ENCODE results near the gene RAD51AP1.
"Not testable (repeated sequence)": the region's sequence is repeated elsewhere in the genome, so short reads cannot be mapped to it uniquely, and the experiment has no call there.

Gene RAD51AP1, protein sequence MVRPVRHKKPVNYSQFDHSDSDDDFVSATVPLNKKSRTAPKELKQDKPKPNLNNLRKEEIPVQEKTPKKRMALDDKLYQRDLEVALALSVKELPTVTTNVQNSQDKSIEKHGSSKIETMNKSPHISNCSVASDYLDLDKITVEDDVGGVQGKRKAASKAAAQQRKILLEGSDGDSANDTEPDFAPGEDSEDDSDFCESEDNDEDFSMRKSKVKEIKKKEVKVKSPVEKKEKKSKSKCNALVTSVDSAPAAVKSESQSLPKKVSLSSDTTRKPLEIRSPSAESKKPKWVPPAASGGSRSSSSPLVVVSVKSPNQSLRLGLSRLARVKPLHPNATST

DNA sequence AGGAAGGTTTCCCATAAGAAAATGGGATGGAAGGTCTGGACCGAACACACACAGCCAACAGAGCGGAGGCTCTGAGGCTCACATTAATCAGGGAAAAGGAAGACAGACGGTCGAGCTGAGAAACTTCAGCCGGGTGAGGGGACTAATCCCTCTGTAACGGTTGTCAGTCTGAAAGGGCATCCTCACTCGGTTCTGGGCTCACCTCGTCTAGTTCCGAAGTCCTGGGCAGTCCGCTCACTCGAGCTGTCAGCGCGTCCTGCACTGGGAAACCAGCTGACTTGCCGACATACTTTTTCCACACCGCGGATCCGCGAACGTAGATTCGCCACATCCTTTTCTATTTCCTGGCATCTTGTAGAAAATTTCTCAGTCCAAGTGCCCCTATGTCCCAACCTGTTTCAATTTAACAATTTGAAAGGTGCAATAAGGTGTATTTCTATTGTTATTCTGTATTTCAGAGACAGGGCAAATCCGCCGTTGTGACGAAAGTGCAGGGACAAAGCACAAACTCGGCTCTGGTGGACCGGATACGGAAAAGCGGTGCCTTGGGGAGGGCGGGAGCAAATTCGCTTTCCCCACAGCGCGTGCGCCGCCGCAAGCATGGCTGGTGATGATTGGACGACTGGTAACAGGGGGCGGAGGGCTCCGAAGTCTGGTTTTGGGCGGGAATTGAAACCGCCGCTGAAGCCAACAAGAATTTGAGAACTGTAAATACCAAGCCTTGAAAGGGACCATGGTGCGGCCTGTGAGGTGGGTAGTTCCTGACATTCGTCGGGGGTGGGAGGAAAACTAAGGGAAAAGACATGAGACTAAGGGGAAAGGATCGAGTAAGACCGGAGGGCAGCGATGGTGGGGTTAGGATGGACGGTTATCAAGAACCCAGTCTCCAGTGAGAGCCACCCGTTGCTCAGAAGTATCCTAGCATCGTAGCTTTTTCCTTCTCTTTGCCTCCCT lies at the start of gene RAD51AP1:
RAD51AP1 (plus strand) TSS at position 684 of the 954 bp plus-strand sequence; CDS start at position 734, 50 bp downstream.
- Histone ChIP-seq H3K9ac (ENCODE audit: low read length) (peak within 1 kb of the TSS; percentile 94), H3K36me3 (ENCODE audit: control insufficient read depth, insufficient read depth, low read length) (peaks cover 28% of the 10 kb centered on the region), H3K4me1 (ENCODE audit: control insufficient read depth, insufficient read depth, low read length) (peaks cover 9% of the 10 kb centered on the region), H3K4me3 (ENCODE audit: low read depth, low read length) (peak within 1 kb of the TSS; percentile 87), H3K27me3 (ENCODE audit: control insufficient read depth, insufficient read depth, low read length) (no peaks in the 10 kb centered on the region), H3K9me3 (ENCODE audit: control insufficient read depth, insufficient read depth, low read depth, low read length) (no peaks in the 10 kb centered on the region), H3K27ac (ENCODE audit: low read depth, low read length) (peak within 1 kb of the TSS; percentile 99)

DNA sequence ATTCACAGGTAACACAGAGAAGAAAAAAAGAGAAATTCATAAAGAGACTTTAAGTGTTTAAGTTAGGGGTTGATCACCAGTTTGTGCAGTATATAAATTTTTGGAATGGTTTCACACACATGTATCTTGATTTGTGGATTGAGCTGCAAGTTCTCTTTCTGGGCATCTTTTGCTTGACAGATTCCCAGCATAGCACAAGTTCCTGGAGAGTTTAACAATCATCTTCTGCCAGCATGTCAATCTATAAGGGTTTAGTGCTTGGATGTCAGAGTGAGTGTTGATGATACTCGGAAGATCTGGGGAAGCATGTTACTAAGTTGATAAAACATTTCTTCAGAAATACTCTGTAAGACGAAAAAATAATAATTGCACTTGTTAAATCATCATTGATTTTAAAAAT lies 49.1 kb upstream of the RAD51AP1 start:
- Histone ChIP-seq H3K27me3 (ENCODE audit: control insufficient read depth, insufficient read depth, low read length) (no peaks in the 10 kb centered on the region), H3K36me3 (ENCODE audit: control insufficient read depth, insufficient read depth, low read length) (peaks cover 19% of the 10 kb centered on the region), H3K27ac (ENCODE audit: low read depth, low read length) (no peak overlapping the region), H3K4me3 (ENCODE audit: low read depth, low read length) (no peak overlapping the region), H3K4me1 (ENCODE audit: control insufficient read depth, insufficient read depth, low read length) (peaks cover 16% of the 10 kb centered on the region), H3K9ac (ENCODE audit: low read length) (no peak overlapping the region), H3K9me3 (ENCODE audit: control insufficient read depth, insufficient read depth, low read depth, low read length) (no peaks in the 10 kb centered on the region)

DNA sequence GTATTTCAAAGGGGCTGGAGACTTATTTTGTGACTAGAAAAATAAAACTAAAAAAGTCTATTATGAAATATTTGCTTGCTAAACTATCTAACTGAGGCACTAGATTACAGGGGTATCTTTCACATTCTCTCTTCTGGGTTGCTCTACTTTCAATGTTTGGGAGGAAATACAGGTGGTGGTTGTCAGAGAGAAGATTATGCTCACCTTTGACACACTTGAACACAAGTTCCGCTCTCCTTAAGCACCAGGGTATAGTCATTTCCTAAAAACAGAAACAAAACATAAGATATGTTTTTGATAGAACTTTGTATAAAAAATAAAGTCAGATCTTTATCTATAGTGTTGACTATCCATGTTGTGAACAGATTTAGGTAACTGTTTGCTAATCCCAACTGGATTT lies 47.7 kb upstream of the RAD51AP1 start:
- Histone ChIP-seq H3K27me3 (ENCODE audit: control insufficient read depth, insufficient read depth, low read length) (no peaks in the 10 kb centered on the region), H3K27ac (ENCODE audit: low read depth, low read length) (no peak overlapping the region), H3K9ac (ENCODE audit: low read length) (no peak overlapping the region), H3K36me3 (ENCODE audit: control insufficient read depth, insufficient read depth, low read length) (peaks cover 21% of the 10 kb centered on the region), H3K4me3 (ENCODE audit: low read depth, low read length) (no peak overlapping the region), H3K9me3 (ENCODE audit: control insufficient read depth, insufficient read depth, low read depth, low read length) (no peaks in the 10 kb centered on the region), H3K4me1 (ENCODE audit: control insufficient read depth, insufficient read depth, low read length) (peaks cover 15% of the 10 kb centered on the region)

DNA sequence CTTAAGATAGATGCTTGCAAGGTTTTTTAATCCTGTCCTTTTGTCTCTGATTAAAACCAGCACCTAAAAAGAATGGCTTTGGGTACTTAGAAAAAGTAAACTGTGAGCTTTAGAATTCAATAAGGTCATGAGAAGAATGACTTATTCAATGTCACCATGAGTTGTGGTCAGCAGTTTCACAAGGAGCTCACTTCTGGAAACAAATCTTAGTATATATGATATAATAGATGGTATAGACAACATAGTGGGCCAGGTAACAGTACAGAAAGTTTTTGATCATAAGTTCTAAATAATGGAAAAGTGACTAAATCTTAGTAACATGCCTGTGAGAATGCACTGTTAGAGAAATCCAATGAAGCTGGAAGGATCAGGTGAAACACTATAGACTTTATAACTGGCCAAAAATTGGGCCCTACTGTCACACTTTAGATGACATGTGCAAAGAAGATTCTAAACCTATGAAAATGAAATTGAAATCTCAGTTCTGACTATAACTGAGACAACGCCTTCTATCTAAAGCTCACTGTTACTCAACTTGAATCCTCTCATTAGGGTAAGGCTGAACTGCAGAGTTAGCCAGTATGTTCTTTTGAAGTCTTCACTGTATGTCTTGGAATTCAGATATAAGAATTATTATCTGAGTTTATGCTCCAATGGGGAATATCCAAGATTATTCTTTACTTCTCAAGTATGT lies 42.4 kb upstream of the RAD51AP1 start:
- H3K9me3 ChIP-seq (ENCODE audit: control insufficient read depth, insufficient read depth, low read depth, low read length), result peaks cover 7% of the 10 kb centered on the region; the same call in 1 of the 2 replicates
- no peaks in the 10 kb centered on the region for H3K27me3 ChIP-seq (ENCODE audit: control insufficient read depth, insufficient read depth, low read length)
- H3K36me3 ChIP-seq (ENCODE audit: control insufficient read depth, insufficient read depth, low read length), result peaks cover 44% of the 10 kb centered on the region
- no peak overlapping the region for H3K27ac ChIP-seq (ENCODE audit: low read depth, low read length)
- no peaks in the 10 kb centered on the region for H3K4me1 ChIP-seq (ENCODE audit: control insufficient read depth, insufficient read depth, low read length)
- no peak overlapping the region for H3K4me3 ChIP-seq (ENCODE audit: low read depth, low read length)
- no peak overlapping the region for H3K9ac ChIP-seq (ENCODE audit: low read length)

DNA sequence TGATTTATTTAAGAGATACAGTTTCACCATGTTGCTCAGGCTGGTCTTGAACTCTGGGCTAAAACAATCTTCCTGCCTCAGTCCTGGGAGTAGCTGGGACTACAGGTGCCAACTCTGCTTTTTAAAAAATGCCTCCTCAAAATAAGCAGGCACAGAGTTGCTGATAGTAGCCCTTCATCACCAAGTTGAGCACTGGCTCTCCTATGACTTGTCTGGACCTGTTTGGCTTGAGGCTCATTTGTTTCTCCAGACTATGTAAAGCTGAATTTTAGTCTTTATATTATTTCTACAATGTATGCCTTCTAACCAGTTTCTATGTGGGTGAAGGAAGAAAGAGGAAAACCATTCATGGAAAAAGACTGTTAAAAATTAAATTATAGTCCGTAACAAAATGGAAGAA lies 39.5 kb upstream of the RAD51AP1 start:
- no peaks in the 10 kb centered on the region for H3K4me1 ChIP-seq (ENCODE audit: control insufficient read depth, insufficient read depth, low read length)
- peaks cover 63% of the 10 kb centered on the region for H3K36me3 ChIP-seq (ENCODE audit: control insufficient read depth, insufficient read depth, low read length)
- H3K27me3 ChIP-seq (ENCODE audit: control insufficient read depth, insufficient read depth, low read length), result no peaks in the 10 kb centered on the region
- H3K4me3 ChIP-seq (ENCODE audit: low read depth, low read length), result no peak overlapping the region
- H3K9me3 ChIP-seq (ENCODE audit: control insufficient read depth, insufficient read depth, low read depth, low read length), result peaks cover 7% of the 10 kb centered on the region; the same call in 1 of the 2 replicates
- no peak overlapping the region for H3K27ac ChIP-seq (ENCODE audit: low read depth, low read length)
- no peak overlapping the region for H3K9ac ChIP-seq (ENCODE audit: low read length)

DNA sequence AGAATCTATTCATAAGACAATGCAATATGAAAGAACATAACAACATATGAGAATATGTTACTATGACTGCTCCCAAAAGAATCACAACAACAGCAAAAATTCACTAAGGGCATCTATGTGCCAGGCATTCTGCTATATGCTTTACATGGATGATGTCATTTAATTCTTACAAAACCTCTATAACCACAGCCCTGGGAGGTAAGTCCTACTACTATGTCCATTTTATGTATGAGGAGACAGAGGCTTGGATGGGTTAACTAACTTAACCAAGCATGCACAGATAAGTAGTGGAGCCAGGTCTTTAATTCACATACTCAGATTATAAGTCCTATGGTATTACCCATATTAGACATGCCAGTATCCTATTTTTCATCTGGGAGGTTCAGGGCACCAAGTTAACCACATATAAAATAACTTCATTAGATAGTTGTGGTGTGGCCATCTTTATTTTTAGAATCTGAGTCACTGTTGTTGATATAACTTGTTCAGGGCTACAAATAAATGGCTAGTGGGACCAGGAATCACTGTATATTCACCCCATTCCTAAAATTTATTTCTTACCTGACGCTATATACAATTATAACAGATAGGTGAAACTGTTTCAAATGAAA lies 33.2 kb upstream of the RAD51AP1 start:
- Histone ChIP-seq H3K4me3 (ENCODE audit: low read depth, low read length) (no peak overlapping the region), H3K27me3 (ENCODE audit: control insufficient read depth, insufficient read depth, low read length) (no peaks in the 10 kb centered on the region), H3K27ac (ENCODE audit: low read depth, low read length) (no peak overlapping the region), H3K9me3 (ENCODE audit: control insufficient read depth, insufficient read depth, low read depth, low read length) (no peaks in the 10 kb centered on the region), H3K9ac (ENCODE audit: low read length) (no peak overlapping the region), H3K4me1 (ENCODE audit: control insufficient read depth, insufficient read depth, low read length) (no peaks in the 10 kb centered on the region), H3K36me3 (ENCODE audit: control insufficient read depth, insufficient read depth, low read length) (peaks cover 21% of the 10 kb centered on the region)

DNA sequence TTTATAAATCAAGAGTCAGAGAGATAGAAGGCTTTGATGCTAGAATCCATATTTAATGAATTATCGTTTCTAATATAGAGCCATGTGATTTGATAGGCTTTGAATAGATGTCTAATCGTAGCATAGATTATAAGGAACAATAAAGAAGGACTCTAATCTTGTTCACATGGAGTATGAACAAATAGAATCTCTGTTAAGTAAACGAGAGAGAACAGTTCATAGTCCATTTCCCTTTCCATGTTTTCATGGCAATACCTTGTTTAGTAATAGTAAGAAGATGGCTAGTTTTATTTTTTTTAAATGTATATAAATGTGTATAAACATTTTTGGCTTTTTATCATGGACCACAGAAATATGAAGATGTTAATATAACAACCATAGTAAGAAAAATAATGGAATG lies 32.3 kb upstream of the RAD51AP1 start:
- Histone ChIP-seq H3K27me3 (ENCODE audit: control insufficient read depth, insufficient read depth, low read length) (no peaks in the 10 kb centered on the region), H3K9me3 (ENCODE audit: control insufficient read depth, insufficient read depth, low read depth, low read length) (no peaks in the 10 kb centered on the region), H3K4me1 (ENCODE audit: control insufficient read depth, insufficient read depth, low read length) (no peaks in the 10 kb centered on the region), H3K9ac (ENCODE audit: low read length) (no peak overlapping the region), H3K36me3 (ENCODE audit: control insufficient read depth, insufficient read depth, low read length) (peaks cover 21% of the 10 kb centered on the region), H3K4me3 (ENCODE audit: low read depth, low read length) (no peak overlapping the region), H3K27ac (ENCODE audit: low read depth, low read length) (no peak overlapping the region)

DNA sequence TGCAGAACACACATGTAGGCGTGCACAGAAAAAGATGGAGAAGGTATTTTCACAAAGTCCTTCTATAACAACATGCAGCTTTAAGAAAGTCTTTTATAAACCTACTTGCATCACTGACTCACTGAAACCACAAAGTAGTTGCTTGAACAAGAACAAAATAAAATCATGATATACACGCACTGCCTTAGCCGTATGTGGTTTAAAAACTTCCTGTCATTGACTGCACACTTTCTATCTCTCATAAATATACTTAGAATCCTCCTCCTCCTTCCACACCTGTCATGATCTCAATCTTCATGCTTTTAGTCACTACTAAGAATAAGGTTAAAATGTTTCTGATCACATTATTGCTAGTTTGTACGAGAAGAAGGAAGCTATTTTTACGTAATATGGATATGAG lies 31.8 kb upstream of the RAD51AP1 start:
- Histone ChIP-seq H3K4me3 (ENCODE audit: low read depth, low read length) (no peak overlapping the region), H3K27me3 (ENCODE audit: control insufficient read depth, insufficient read depth, low read length) (no peaks in the 10 kb centered on the region), H3K27ac (ENCODE audit: low read depth, low read length) (no peak overlapping the region), H3K36me3 (ENCODE audit: control insufficient read depth, insufficient read depth, low read length) (peaks cover 17% of the 10 kb centered on the region), H3K4me1 (ENCODE audit: control insufficient read depth, insufficient read depth, low read length) (no peaks in the 10 kb centered on the region), H3K9ac (ENCODE audit: low read length) (no peak overlapping the region), H3K9me3 (ENCODE audit: control insufficient read depth, insufficient read depth, low read depth, low read length) (no peaks in the 10 kb centered on the region)

DNA sequence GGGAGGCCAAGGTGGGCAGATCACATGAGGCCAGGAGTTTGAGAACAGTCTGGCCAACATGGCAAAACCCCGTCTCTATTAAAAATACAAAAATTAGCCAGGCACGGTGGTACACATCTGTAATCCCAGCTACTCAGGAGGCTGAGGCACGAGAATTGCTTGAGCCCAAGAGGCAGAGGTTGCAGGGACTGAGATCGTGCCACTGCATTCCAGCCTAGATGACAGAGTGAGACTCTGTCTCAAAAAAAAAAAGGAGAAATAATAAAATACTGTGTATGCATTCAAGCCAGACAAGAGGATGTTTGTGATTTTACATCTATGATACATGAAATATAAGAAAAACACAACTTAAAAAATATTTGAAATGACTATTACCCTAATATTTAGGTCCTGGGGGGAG lies 30.2 kb upstream of the RAD51AP1 start:
- not testable (repeated sequence) for H3K4me1 ChIP-seq (ENCODE audit: control insufficient read depth, insufficient read depth, low read length); H3K27me3 ChIP-seq (ENCODE audit: control insufficient read depth, insufficient read depth, low read length); H3K9me3 ChIP-seq (ENCODE audit: control insufficient read depth, insufficient read depth, low read depth, low read length); H3K36me3 ChIP-seq (ENCODE audit: control insufficient read depth, insufficient read depth, low read length); H3K27ac ChIP-seq (ENCODE audit: low read depth, low read length)
- peak overlapping the region; percentile 53 for H3K9ac ChIP-seq (ENCODE audit: low read length)
- H3K4me3 ChIP-seq (ENCODE audit: low read depth, low read length), result peak overlapping the region; percentile 60

DNA sequence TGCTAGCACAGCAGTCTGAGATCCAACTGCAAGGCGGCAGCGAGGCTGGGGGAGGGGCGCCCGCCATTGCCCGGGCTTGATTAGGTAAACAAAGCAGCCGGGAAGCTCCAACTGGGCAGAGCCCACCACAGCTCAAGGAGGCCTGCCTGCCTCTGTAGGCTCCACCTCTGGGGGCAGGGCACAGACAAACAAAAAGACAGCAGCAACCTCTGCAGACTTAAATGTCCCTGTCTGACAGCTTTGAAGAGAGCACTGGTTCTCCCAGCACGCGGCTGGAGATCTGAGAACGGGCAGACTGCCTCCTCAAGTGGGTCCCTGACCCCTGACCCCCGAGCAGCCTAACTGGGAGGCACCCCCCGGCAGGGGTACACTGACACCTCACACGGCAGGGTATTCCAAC lies 29.4 kb upstream of the RAD51AP1 start:
- H3K27ac ChIP-seq (ENCODE audit: low read depth, low read length), result not testable (repeated sequence)

More for the DNA sequence above, 29.4 kb upstream of the RAD51AP1 start:
- H3K36me3 ChIP-seq (ENCODE audit: control insufficient read depth, insufficient read depth, low read length); H3K27me3 ChIP-seq (ENCODE audit: control insufficient read depth, insufficient read depth, low read length); H3K9me3 ChIP-seq (ENCODE audit: control insufficient read depth, insufficient read depth, low read depth, low read length); H3K4me3 ChIP-seq (ENCODE audit: low read depth, low read length); H3K9ac ChIP-seq (ENCODE audit: low read length); H3K4me1 ChIP-seq (ENCODE audit: control insufficient read depth, insufficient read depth, low read length): not testable (repeated sequence)
